ENCODE results near the gene SIGLEC15.

- TF ChIP-seq POLR2AphosphoS5 (IDR thresholded peaks at IDR 0.05; ENCODE audit: low read depth, low read length) (no peak), POLR2A (IDR thresholded peaks at IDR 0.05; ENCODE audit: low read depth, low read length) (no peak)
Observed at GRCh38 chr18:45871431-45872084, 46.1 kb downstream of the SIGLEC15 start.
